H9 (cell line): Measurements from ENCODE around the gene KIRREL3. TPM values are rescaled to one million over a fixed set of nuclear protein-coding genes. Genes with fewer than 3 reads are reported as not detected.

Experiments
- DNase-seq: peaks from one replicate; pipeline ENCODE4 v3.0.0-alpha.2; 2017
- H2AFZ ChIP-seq: one replicate; pipeline ENCODE4 v1.6.1; 2013; ENCODE audit warnings: mild to moderate bottlenecking, low read length, control low read depth, moderate library complexity
- H2AK5ac ChIP-seq: 2 replicates; pipeline ENCODE4 v1.6.1; 2013; ENCODE audit warnings: low read length, control low read depth, mixed read lengths; ENCODE audit not compliant: insufficient read length
- H2BK120ac ChIP-seq: one replicate; pipeline ENCODE4 v1.6.1; 2013; ENCODE audit warnings: low read depth, mild to moderate bottlenecking, low read length, control low read depth, inconsistent platforms; ENCODE audit not compliant: poor library complexity, severe bottlenecking
- H2BK12ac ChIP-seq: 2 replicates; pipeline ENCODE4 v1.6.1; 2013; ENCODE audit warnings: low read length, control low read depth, mixed read lengths, low read depth; ENCODE audit not compliant: insufficient read length
- H2BK15ac ChIP-seq: 2 replicates; pipeline ENCODE4 v1.6.1; 2013; ENCODE audit warnings: low read depth, low read length, control low read depth
- H2BK20ac ChIP-seq: one replicate; pipeline ENCODE4 v1.6.1; 2013; ENCODE audit warnings: low read depth, mild to moderate bottlenecking, low read length, control low read depth, inconsistent platforms; ENCODE audit not compliant: poor library complexity, severe bottlenecking
- H2BK5ac ChIP-seq: 2 replicates; pipeline ENCODE4 v1.6.1; 2013; ENCODE audit warnings: low read length, control low read depth, mixed read lengths; ENCODE audit not compliant: insufficient read length
- H3K14ac ChIP-seq: 2 replicates; pipeline ENCODE4 v1.6.1; 2013; ENCODE audit warnings: low read length, control low read depth; ENCODE audit not compliant: insufficient read depth
- H3K18ac ChIP-seq: 2 replicates; pipeline ENCODE4 v1.6.1; 2013; ENCODE audit warnings: low read depth, mild to moderate bottlenecking, mixed read lengths, low read length, control low read depth; ENCODE audit not compliant: insufficient read length
- H3K23ac ChIP-seq: 2 replicates; pipeline ENCODE4 v1.6.1; 2013; ENCODE audit warnings: low read length, control low read depth, mixed read lengths, low read depth; ENCODE audit not compliant: insufficient read length
- H3K23me2 ChIP-seq: 2 replicates; pipeline ENCODE4 v1.6.1; 2013; ENCODE audit warnings: low read depth, mild to moderate bottlenecking, mixed read lengths, low read length, control low read depth; ENCODE audit not compliant: insufficient read length, poor library complexity, severe bottlenecking
- H3K27ac ChIP-seq: 2 replicates; pipeline ENCODE4 v1.5.1; 2013; ENCODE audit warnings: low read length, control low read depth, mixed read lengths, low read depth; ENCODE audit not compliant: insufficient read length
- H3K27me3 ChIP-seq: 2 replicates; pipeline ENCODE4 v1.6.1; 2013; ENCODE audit warnings: low read length, control low read depth, inconsistent platforms; ENCODE audit not compliant: insufficient read depth
- H3K4ac ChIP-seq: 2 replicates; pipeline ENCODE4 v1.6.1; 2013; ENCODE audit warnings: low read depth, mild to moderate bottlenecking, control low read depth, inconsistent platforms, low read length, moderate library complexity
- H3K4me1 ChIP-seq: 2 replicates; pipeline ENCODE4 v1.6.1; 2013; ENCODE audit warnings: low read length, control low read depth, inconsistent platforms; ENCODE audit not compliant: insufficient read depth
- H3K4me2 ChIP-seq: 2 replicates; pipeline ENCODE4 v1.6.1; 2013; ENCODE audit warnings: low read length, control low read depth, mixed read lengths; ENCODE audit not compliant: insufficient read length, insufficient read depth
- H3K56ac ChIP-seq: 2 replicates; pipeline ENCODE4 v1.6.1; 2013; ENCODE audit warnings: low read depth, mild to moderate bottlenecking, mixed read lengths, low read length, control low read depth; ENCODE audit not compliant: insufficient read length
- H3K79me1 ChIP-seq: 2 replicates; pipeline ENCODE4 v1.6.1; 2013; ENCODE audit warnings: low read depth, mild to moderate bottlenecking, moderate library complexity, low read length, control low read depth, inconsistent platforms; ENCODE audit not compliant: insufficient read depth, poor library complexity, severe bottlenecking
- H3K79me2 ChIP-seq: 2 replicates; pipeline ENCODE4 v1.6.1; 2013; ENCODE audit warnings: low read length, control low read depth, inconsistent platforms; ENCODE audit not compliant: insufficient read depth
- H3K9ac ChIP-seq: 2 replicates; pipeline ENCODE4 v1.6.1; 2013; ENCODE audit warnings: low read length, control low read depth, mixed read lengths; ENCODE audit not compliant: insufficient read length; ENCODE audit errors: extremely low read depth
- H3K9me3 ChIP-seq: one replicate; pipeline ENCODE4 v1.6.1; 2013; ENCODE audit warnings: low read depth, low read length, inconsistent platforms; ENCODE audit not compliant: control insufficient read depth
- H3T11ph ChIP-seq: one replicate; pipeline ENCODE4 v1.6.1; 2013; ENCODE audit warnings: mild to moderate bottlenecking, low read length, control low read depth, inconsistent platforms
- H4K20me1 ChIP-seq: one replicate; pipeline ENCODE4 v1.6.1; 2013; ENCODE audit not compliant: control insufficient read depth, insufficient read length, insufficient read depth
- H4K5ac ChIP-seq: 2 replicates; pipeline ENCODE4 v1.6.1; 2013; ENCODE audit warnings: low read depth, mild to moderate bottlenecking, mixed read lengths, low read length, control low read depth; ENCODE audit not compliant: insufficient read length
- H4K8ac ChIP-seq: replicated peaks from 2 replicates; pipeline ENCODE4 v1.6.1; 2013; ENCODE audit warnings: low read length, control low read depth, mixed read lengths, low read depth; ENCODE audit not compliant: insufficient read length
- H4K91ac ChIP-seq: 2 replicates; pipeline ENCODE4 v1.6.1; 2013; ENCODE audit warnings: low read depth, mild to moderate bottlenecking, moderate library complexity, mixed read lengths, low read length, control low read depth; ENCODE audit not compliant: insufficient read length
- H3K27ac Mint-ChIP-seq, 3 experiments: 2 replicates in 2 of 3; 3 replicates in 1 of 3; pipeline ENCODE4 v1.8.0; 2020 to 2021; ENCODE audit warnings: mixed read lengths in 3 of 3, mild to moderate bottlenecking in 1 of 3, moderate library complexity in 1 of 3
- H3K27me3 Mint-ChIP-seq: 2 replicates; pipeline ENCODE4 v1.8.0; 2021; ENCODE audit warnings: low read depth, mild to moderate bottlenecking, moderate library complexity, mixed read lengths
- H3K36me3 Mint-ChIP-seq, 3 experiments: 2 replicates in 2 of 3; 3 replicates in 1 of 3; pipeline ENCODE4 v1.8.0; 2020 to 2021; ENCODE audit warnings: low read depth in 3 of 3, mixed read lengths in 3 of 3; ENCODE audit not compliant: insufficient read depth in 1 of 3
- H3K4me1 Mint-ChIP-seq, 2 experiments: 2 replicates each; pipeline ENCODE4 v1.8.0; 2020; ENCODE audit warnings: mixed read lengths in 2 of 2
- H3K4me3 Mint-ChIP-seq, 2 experiments: 2 replicates in 1 of 2; 3 replicates in 1 of 2; pipeline ENCODE4 v1.8.0; 2020 to 2021; ENCODE audit warnings: mild to moderate bottlenecking in 2 of 2, mixed read lengths in 2 of 2, moderate library complexity in 1 of 2
- H3K9me3 Mint-ChIP-seq, 2 experiments: 2 replicates in 1 of 2; 3 replicates in 1 of 2; pipeline ENCODE4 v1.8.0; 2020; ENCODE audit warnings: mild to moderate bottlenecking in 2 of 2, mixed read lengths in 2 of 2, moderate library complexity in 1 of 2
- WGBS: extraction: QIAGEN DNeasy Blood & Tissue Kit; methylation state at CpG from one replicate; pipeline ENCODE4 v1.1.7; 2013; ENCODE audit warnings: missing lambda C conversion rate, low lambda C conversion rate, mixed read lengths; ENCODE audit not compliant: insufficient read length; ENCODE audit errors: extremely low coverage; 5-methylcytosine and 5-hydroxymethylcytosine counted together
- total RNA-seq: library from RNA; stranded (reverse); gene quantifications from 2 replicates; pipeline ENCODE4 v1.2.1, GENCODE V29; 2021
- TF ChIP-seq, protein P1 (sequence below): fragments of 200-600 bp; sonication (generic); conservative IDR thresholded peaks from 3 replicates; pipeline ENCODE4 v1.8.0; 2021; ENCODE audit warnings: antibody characterized with exemption, mild to moderate bottlenecking

Gene KIRREL3
- total RNA-seq, 1 experiment from 2014 or later = 0.17 TPM

DNA sequence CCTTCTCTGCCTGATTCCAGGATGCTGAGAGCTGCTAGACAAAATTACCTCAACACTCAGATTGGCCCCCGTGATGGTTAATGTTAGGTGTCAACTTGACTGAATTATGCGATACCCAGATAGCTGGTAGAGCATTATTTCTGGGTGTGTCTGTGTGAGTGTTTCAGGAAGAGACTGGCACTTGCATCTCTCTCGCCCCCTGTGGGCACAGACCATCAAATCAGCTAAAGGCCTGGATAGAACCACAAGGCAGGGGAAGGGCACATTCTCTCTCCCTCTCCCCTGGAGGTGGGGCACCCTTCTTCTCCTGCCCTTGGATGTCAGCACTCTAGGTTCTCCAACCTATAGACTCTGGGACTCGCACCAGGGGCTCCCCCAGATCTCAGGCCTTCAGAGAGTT lies 79.7 kb downstream of the KIRREL3 start:
- no peaks in the 10 kb centered on the region for H3K79me2 ChIP-seq
- H3K4me1 ChIP-seq = no peaks in the 10 kb centered on the region
- H3K36me3 Mint-ChIP-seq = no peaks in the 10 kb centered on the region
- no peak overlapping the region for H3K14ac ChIP-seq
- H3K79me1 ChIP-seq = no peaks in the 10 kb centered on the region
- no peaks in the 10 kb centered on the region for H3K23me2 ChIP-seq
- H3K9ac ChIP-seq = no peak overlapping the region
- peaks cover 0 to 3% of the 10 kb centered on the region in 2 experiments; a peak in 1 of 5 replicates for H3K9me3 Mint-ChIP-seq
- no CpG with 5 or more reads among the region's 4 CpGs for WGBS
- H3K4me3 Mint-ChIP-seq = no peak overlapping the region
- H2AFZ ChIP-seq = no peak overlapping the region
- no peak overlapping the region for H2BK120ac ChIP-seq
- H3K4me2 ChIP-seq = no peak overlapping the region
- H3K27me3 Mint-ChIP-seq = no peaks in the 10 kb centered on the region; the same call in 1 of the 2 replicates
- H2BK20ac ChIP-seq = no peak overlapping the region
- H3T11ph ChIP-seq = no peak overlapping the region
- no peak overlapping the region for H4K91ac ChIP-seq
- no peak overlapping the region for H2BK5ac ChIP-seq
- H3K4me1 Mint-ChIP-seq = 0 out of 4 replicates have a peak, but pooled peaks cover 0 to 3% of the 10 kb centered on the region in 2 experiments
- no peak overlapping the region for H2AK5ac ChIP-seq
- no peak overlapping the region for H2BK12ac ChIP-seq
- TF ChIP-seq, protein P1, sequence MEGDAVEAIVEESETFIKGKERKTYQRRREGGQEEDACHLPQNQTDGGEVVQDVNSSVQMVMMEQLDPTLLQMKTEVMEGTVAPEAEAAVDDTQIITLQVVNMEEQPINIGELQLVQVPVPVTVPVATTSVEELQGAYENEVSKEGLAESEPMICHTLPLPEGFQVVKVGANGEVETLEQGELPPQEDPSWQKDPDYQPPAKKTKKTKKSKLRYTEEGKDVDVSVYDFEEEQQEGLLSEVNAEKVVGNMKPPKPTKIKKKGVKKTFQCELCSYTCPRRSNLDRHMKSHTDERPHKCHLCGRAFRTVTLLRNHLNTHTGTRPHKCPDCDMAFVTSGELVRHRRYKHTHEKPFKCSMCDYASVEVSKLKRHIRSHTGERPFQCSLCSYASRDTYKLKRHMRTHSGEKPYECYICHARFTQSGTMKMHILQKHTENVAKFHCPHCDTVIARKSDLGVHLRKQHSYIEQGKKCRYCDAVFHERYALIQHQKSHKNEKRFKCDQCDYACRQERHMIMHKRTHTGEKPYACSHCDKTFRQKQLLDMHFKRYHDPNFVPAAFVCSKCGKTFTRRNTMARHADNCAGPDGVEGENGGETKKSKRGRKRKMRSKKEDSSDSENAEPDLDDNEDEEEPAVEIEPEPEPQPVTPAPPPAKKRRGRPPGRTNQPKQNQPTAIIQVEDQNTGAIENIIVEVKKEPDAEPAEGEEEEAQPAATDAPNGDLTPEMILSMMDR = peak; percentile 51
- H2BK15ac ChIP-seq = no peak overlapping the region
- H4K5ac ChIP-seq = no peak overlapping the region
- H4K20me1 ChIP-seq = no peaks in the 10 kb centered on the region
- no peak overlapping the region for H4K8ac ChIP-seq
- H3K56ac ChIP-seq = no peak overlapping the region
- H3K27ac ChIP-seq = no peak overlapping the region
- H3K23ac ChIP-seq = no peak overlapping the region
- H3K18ac ChIP-seq = no peak overlapping the region
- DNase-seq = peak; percentile 28
- no peak overlapping the region for H3K27ac Mint-ChIP-seq
- H3K9me3 ChIP-seq = no peaks in the 10 kb centered on the region
- H3K27me3 ChIP-seq = no peaks in the 10 kb centered on the region
- no peak overlapping the region for H3K4ac ChIP-seq
